GM19351 (cell line): ENCODE measurements around the gene MEGF8.

Experiments used
- ATAC-seq: cut with Tn5 transposase; IDR thresholded peaks from one replicate; pipeline ENCODE4 v1.9.1; 2021; ENCODE audit warnings: mild to moderate bottlenecking, moderate library complexity; ENCODE audit not compliant: unreplicated experiment

MEGF8 gene, protein sequence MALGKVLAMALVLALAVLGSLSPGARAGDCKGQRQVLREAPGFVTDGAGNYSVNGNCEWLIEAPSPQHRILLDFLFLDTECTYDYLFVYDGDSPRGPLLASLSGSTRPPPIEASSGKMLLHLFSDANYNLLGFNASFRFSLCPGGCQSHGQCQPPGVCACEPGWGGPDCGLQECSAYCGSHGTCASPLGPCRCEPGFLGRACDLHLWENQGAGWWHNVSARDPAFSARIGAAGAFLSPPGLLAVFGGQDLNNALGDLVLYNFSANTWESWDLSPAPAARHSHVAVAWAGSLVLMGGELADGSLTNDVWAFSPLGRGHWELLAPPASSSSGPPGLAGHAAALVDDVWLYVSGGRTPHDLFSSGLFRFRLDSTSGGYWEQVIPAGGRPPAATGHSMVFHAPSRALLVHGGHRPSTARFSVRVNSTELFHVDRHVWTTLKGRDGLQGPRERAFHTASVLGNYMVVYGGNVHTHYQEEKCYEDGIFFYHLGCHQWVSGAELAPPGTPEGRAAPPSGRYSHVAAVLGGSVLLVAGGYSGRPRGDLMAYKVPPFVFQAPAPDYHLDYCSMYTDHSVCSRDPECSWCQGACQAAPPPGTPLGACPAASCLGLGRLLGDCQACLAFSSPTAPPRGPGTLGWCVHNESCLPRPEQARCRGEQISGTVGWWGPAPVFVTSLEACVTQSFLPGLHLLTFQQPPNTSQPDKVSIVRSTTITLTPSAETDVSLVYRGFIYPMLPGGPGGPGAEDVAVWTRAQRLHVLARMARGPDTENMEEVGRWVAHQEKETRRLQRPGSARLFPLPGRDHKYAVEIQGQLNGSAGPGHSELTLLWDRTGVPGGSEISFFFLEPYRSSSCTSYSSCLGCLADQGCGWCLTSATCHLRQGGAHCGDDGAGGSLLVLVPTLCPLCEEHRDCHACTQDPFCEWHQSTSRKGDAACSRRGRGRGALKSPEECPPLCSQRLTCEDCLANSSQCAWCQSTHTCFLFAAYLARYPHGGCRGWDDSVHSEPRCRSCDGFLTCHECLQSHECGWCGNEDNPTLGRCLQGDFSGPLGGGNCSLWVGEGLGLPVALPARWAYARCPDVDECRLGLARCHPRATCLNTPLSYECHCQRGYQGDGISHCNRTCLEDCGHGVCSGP (N-terminal part only)

DNA sequence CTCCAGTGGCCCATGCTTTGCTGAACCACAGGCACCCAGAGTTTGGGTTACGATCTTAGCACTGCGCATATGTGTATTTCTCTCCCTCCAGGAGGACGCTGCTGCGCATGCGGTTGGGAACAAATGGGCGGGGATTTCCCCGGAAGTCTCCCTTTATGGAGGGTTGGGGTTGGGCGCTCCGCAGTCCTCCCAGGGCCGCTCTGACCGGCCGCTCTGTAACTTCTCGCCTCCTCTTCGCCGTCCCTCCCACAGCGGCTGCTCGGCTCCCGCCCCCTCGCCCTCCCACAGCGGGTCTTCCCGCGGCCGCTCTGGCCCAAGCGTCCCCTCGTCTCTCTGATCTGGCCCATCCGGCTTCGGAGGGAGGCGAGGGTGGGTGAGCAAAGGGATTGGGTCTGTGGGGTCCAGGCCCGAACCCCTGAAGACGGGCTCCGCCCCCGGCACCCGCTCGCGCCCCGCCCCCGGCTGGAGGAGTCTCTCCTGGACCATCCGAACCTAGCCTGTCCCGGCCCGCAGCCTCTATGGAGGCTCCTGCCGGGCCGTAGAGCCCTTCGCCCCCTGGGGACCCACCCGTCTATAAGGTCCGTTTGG lies at the start of gene MEGF8:
MEGF8 (plus strand) TSS at position 328 of the 588 bp plus-strand sequence. CDS start 609 bp downstream, outside the sequence.
- peak; percentile 86 for ATAC-seq

DNA sequence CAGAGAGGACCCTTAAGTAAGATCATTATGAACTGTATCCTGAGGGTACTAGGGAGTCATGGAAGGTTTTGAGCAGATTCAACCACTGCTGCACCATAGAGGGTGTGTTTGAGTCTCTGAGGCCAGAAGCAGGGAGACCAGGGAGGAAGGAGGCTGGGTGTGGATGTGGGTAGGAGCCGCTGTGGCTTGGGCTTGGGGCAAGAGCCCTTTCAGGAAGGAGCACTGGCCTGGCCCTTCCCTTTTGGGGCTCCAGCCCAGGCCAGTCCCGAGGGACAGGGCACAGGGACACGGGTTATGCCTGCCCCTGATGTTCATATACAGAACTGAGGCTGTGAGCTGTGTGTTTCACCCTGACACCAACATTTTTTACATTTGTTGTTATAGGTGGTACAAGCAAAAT lies 49.2 kb upstream of the MEGF8 start:
- ATAC-seq = no peak

DNA sequence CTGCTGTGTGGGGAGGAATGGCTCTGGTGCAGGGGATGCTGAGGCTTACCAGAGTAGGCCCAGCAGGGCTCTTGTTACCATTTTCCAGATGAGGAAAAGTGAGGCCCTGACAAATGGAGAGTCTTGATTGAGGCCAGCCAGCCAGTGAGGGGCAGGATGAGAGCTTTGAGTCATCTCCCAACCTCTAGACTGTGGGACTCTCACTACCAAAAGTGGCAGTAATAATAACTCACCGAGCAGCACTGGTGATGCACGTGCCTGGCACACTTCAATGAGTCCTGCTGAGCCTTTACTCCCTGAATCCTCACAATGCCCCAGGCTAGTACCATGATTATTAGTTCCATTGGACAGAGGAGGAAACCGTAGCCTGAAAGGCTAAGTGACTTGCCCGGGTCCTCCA lies 48.6 kb upstream of the MEGF8 start:
- no peak for ATAC-seq

DNA sequence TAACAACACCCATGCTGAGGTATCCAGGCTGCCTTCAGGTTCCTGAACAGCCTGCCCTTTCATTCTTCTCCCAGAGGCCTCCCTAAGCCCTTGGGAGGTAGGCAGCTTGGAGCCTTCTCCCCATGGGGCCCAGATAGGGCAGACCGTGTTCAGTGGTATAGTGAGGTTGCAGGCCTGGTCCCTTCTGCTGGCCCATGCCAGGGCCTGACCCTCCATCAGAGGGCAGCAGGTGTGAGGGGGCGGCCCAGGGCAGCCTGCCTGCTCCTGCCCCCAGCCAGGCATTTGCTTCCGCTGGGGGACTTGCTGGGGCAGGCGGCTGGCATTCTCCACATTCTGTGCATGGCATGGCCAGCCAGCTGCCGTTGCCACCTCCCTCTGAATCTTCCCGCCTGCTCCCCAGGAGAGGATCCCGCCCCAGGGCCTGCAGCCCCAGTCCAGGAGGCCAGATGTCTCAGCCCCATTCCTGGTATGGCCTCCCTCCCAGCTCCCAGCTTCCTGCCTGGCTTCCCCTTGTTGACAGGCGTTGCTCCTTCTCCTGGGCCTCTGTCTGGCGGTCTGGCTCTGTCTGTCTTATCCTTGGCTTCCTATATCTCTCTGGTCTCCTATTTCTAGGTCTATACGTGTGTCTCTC lies 47.5 kb upstream of the MEGF8 start:
- ATAC-seq = no peak

DNA sequence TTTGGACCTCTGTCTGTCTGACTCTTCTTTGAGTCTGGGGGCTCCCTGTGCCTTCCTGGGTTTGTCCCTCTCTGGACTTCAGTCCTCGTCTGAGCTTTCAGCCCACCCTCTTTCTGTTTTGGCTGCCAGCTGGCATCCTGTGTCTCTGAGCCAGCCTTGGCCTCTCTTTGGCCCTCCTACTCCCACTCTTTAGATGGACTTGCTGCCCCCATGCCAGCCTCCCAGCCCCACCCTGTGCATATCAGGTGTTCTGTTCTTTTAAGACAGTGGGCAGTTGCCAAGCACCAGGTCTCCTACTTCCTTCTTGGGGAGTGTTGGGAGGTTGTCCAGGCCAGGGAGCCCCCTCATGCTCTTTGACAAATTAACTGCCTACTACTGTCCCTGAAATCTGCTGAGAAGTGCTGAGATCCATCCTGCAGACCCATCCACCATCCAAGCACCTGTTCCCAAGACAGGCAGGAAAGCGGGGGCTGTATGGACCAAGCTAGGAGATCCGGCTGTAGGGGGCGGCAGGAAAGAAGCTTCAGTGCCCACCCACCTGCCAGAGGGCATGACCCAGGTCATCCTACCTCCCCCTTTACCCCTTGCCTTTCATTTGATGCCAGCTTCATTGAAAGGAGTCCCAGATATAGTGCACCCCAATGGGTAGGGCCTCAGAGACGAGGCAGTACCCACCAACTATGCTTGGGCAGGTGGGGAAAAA lies 46.8 kb upstream of the MEGF8 start:
- ATAC-seq = no peak

DNA sequence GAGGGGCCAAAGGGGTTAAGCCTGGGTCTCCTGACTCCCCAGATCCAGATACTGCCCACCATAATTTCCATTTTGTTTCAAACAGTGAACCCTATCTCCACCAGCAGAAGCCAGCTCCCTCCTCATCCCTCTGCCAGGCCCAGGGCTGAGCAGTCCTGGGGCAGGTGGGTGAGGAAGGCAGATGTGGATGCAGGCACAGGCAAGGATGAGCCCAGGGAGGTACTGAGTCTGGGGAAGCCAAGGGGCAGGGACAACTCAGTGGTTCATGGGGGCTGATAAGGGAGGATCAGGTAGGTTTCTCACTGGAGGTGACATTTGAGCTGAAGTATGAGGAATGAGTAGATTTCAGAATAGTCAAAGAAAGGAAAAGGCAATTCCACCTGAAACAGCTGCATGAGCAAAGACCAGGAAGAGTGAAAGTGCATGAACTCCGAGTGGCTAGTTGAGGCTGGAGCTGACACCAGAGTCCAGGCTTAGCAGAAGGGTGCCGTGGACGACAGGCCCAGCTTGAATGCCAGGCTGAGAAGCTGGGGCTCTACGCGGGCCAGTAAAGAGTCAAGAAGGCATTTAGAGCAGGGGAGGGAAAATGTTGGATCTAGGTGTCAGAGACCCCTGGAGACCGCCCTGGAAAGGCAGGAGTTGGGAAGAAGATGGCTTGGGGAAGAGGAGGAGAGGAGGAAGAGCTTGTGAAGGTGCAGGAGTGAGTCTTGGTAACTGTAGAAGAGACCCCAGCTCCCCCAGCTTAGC lies 46.1 kb upstream of the MEGF8 start:
- ATAC-seq = no peak

DNA sequence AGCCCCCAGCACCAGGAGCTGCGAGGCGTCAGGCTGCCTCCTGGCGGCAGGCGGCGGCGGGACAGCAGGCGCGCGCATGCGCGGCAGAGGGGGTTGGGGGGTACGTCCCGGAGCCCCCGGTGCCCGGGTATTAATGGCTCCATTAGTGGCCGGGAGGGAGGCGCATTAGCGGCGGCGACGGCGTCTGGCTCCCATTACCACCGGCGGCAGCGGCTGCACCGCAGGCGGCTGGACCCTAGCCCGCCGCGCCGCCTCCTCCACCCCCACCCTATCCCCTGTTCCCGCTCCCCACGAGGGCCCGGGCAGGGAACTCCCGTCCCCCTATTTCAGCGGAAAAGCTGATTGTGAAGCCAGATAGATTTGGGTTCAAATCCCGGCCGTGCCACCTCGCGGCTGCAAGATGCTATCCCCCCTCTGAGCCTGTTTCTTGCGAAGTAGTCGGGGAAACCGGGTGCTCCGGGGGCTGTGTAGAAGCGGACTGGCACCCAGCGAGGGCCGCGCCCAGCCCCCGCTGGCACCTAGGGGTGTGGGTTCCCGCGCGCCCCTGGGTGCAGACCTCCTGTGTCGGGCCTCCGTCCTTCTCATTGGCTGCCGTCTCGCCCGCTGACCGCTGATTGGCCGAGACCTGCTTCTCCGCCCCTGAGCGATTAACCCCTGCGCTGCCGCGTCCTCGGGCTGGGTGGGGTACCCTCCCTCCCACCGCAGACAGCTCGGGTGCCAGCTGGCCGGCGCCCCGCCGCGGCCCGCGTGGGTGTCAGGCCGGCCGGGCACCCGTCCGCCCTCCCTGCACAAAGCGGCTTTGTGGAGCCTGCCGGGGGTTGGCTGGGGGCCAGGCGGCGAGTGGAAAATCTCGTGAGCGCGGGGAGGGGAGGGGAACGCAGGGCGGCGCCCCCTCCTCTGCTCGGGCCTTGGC lies 45.3 kb upstream of the MEGF8 start:
- peak; percentile 32 for ATAC-seq

DNA sequence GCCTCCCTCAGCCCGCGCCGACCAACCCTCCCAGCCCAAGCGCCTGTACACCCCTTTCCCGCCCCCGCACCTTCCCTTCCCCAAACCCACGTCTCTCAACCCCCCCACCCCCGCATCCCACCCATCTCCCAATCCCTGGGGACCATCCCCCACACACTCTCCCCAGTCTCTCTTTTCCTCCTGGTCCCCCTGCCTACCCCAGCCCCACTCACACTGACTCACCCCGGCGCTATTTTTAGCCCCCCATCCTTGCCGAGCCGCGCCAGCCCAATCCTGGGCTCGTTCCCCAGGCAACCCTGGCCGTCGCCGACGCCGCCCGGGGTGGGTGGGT lies 44.7 kb upstream of the MEGF8 start:
- ATAC-seq = no peak

DNA sequence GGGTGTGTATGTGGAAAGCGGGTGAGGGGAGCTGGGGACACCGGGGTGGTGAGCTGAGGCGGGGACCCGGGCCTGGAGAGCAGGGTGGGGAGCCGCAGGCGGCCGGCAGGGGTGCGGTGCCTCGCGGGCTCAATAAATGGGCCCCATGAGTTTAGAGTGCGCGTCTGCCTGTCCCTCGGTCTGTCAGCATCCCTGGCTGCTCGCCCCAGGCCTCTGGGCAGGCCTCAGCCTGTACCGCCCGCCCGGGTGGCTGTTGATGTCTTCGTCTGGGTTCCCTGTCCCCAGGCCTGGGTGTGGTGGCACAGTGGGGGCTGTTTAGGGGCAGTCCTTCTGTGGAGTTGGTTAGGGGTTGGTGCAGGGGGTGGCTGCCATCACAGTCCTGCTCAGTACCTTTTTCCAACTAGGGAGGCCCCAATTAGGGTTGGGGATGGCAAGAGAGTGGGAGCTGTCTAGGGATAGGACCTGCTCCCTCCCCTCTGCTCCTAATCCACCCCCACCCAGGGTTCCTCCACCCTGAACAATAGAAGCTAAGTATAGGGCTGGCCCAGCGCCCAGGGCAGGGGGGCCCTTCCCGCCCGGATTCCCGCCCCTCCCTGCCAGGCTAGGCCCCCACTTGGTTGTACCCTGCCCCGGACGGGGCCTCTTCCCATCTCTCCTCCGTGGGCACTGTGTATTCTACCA lies 44.1 kb upstream of the MEGF8 start:
- no peak for ATAC-seq

DNA sequence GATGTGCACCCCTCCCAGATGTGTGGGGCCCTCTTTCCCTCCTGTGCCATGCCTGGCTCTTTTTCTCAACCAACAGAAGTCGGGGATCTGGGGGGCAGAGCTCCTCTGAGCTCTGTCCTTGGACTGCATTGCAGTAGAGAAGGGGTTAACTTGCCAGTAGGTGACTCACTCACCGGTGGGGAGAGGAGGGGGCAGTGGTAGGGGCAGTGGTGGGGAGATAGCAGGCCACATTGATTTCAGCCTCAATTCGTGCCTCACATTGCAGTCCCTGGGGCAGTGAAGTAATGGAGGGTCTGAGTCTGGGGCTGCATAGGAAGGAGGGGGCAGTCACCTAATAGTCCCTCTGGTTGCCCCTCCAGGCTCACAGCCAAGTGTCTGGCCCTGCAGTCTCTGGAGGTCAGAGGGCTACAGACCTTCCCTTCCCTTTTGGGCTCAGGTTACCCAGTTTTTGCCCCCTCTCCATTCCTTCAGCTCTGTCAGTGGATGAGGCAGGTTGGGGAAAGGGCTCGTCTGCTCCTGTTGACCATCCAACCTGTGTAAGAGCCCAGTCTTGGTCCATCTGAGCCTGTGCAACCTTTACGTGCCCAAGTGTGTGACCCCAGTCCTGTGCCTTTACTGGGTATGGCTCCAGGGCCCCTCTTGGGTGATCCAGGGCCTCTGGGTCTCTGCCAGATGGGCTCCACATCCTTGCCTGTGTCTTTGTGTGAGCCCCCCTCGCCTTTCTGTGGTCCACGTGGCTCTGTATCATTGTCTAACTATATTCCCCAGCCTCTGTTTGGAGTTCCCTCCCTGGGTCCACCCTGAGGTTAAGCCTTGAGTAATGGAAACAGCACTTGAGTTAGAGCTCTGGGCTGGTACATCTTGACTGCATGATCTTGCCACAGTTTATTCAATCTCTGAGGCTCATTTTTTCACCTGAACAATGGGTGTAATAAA lies 43.3 kb upstream of the MEGF8 start:
- no peak for ATAC-seq

DNA sequence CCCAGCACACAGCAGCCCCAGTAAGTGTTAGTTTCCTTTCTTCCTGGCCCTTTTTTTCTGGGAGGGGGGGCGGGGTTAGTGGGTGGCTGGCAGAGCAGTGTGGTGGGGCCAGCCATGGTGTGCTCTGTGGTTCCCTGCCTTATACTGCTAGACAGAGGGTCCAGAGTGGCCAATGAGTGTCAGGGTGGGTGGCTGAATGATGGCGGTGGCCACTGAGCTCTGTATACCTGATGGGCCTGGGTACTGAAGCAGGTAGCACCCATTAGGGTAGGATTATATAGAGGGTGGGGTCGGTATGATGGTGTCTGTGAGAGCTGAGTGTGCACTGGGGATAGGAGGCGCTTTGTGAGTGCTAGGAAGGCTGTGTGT lies 42.6 kb upstream of the MEGF8 start:
- no peak for ATAC-seq

DNA sequence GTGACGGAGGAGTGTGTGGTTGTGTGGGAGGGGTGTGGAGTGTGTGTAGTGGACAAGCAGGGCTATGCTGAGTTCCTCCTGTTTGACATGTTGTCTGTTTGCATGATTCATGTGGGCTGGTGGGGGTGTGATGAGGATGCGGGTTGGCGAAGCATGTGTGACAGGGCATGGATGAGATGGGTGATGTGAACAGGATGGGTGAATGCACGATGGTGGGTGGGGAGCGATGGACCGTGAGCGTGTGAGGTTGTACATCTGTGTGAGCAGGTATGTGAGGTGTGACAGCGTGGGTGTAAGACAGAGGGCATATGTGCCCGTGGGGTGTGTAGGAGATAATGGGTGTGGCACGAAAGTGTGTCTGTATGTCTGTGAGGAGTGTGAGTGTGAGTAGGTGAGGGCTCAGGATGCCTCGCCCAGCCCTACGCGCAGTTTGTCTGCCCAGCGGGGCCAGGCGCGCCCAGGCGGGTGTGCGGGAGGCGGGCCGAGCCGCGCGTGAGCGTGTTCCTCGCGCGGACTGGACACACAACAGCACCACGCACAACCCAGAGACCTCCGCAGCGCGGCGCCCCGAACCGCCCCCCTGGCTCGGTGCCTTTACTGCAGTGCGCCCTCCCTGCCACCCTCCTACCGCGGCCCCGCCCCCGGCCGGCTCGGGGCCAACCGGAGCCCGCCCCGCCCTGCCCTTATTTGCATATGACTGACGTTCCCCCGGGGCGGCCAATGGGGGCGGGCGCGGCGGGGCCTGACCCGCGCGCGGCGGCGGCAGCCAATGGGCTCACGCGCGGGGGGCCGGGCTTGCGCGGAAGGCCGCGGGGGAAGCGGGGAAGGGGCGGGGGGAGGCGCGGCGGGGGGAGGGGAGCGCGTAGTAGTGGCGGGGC lies 42.0 kb upstream of the MEGF8 start:
- ATAC-seq = peak; percentile 36

DNA sequence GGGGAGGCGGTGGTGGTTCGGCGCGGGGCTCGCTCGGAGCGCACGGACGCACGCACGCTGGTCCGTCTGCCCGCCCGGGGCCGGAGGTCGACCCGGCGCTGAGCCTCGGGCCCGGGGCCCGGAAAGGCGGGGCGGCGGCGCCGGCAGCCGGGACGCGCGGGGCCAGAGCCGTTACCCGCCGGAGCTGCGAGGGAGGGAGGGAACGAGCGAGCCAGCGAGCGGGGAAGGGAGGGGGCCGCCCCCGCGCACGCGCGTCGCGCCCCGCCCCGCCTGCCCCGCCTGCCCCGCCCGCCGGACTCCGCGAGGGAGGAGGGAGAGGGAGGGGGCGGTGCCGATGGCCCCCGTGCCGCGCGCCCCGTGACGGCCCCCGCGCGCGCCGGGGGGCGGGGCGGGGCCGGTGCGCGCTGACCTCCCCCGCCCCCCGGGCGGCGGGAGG lies 41.4 kb upstream of the MEGF8 start:
- peak; percentile 27 for ATAC-seq

DNA sequence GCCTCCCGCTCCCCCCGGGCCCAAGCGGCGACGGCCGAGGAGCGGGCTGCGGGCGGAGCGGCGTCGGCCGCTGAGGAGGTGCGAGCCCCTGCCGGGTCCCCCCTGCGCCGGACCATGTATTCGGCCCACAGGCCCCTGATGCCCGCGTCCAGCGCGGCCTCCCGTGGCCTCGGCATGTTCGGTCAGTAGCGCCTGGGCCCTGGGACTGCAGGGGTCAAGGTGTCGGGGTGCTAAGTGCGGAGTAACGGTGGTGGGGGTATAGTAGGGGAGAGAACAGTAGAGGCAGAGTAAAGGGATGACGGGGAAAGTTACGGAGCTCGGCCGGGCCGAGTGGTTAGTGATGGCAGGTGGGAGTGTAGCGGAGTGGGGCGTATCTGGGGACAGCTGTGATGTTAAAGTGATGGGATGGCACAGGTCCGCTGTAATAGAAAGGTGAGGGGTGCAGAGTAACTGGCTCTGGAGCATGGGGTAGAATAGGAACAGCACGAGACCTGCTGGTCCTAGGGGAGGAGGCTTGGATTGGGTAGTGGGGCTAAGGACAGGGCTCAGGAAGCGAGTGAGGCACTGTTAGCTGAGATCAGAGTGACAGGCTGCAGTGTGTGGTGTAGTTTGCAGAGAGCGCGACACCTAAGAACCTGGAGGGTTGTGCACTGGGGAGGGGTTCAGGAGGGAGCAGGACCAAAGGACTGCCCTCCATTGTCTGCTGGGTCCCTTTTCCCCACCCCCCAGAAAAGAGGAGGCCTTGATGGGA lies 40.7 kb upstream of the MEGF8 start:
- no peak for ATAC-seq

DNA sequence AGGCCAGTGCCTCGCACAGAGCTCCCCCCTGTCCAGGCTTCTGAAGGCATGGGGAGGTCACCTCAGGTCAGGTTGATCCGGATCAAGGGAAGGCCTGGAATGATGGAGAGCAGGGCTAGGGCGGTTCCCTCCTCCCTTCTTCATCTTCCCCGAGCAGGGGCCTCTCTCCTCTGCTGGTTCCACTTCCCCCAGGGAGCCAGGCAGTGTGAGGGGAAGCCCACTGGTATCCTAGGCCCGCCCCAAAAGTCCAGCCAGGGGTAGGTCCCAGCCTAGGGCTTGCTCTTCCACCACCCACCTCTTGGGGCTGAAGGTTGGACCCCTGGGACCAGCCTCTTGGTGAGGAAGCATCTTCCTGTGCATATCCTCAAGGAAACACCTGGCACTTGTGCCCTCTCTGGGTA lies 39.9 kb upstream of the MEGF8 start:
- no peak for ATAC-seq
